ENCODE data around the gene ADGRD1.

ADGRD1 gene

DNA sequence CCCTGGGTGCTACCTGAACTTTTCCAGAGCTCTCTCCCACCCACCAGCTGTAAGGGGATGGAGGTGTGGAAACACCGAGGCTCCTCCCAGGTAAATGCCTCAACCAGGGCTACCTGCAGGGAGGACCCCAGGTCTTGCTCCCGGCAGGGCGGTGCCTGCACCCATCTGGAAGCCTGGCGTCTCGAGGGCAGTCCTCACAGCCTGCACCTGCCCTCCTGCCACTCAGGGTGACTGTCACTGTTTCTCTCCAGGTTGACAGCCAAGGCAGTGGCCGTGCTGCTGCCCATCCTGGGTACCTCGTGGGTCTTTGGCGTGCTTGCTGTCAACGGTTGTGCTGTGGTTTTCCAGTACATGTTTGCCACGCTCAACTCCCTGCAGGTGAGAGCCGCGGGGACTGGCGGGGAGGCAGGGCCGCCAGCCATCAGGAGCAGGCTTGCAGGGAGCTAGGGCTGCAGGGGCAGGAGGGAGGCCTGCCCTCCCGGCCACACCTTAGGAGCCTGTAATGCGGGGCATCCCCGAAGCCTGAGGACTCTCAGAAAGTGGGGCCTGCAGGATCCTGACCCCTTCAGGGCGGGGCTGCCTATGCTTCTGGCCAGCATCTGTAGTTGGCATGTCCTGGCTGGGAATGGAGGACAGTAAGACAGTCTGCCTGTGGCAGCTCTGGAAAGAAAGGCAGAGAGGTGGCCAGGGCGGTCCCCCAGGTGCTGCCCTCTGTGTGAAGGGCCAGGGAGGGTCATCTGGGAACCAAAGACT lies 182.3 kb downstream of the ADGRD1 start:
- in situ Hi-C loops (cut with MboI; ENCODE audit: low pct_unique_long_range_greater_than_20kb, low sequenced_read_pairs, unreplicated experiment) = no loop called here
- TF ChIP-seq, protein P1, sequence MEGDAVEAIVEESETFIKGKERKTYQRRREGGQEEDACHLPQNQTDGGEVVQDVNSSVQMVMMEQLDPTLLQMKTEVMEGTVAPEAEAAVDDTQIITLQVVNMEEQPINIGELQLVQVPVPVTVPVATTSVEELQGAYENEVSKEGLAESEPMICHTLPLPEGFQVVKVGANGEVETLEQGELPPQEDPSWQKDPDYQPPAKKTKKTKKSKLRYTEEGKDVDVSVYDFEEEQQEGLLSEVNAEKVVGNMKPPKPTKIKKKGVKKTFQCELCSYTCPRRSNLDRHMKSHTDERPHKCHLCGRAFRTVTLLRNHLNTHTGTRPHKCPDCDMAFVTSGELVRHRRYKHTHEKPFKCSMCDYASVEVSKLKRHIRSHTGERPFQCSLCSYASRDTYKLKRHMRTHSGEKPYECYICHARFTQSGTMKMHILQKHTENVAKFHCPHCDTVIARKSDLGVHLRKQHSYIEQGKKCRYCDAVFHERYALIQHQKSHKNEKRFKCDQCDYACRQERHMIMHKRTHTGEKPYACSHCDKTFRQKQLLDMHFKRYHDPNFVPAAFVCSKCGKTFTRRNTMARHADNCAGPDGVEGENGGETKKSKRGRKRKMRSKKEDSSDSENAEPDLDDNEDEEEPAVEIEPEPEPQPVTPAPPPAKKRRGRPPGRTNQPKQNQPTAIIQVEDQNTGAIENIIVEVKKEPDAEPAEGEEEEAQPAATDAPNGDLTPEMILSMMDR (IDR thresholded peaks at IDR 0.05; ENCODE audit: extremely low read depth, insufficient read depth, missing control alignments) = no peak
- DNase-seq (ENCODE audit: low spot score) = no peak

DNA sequence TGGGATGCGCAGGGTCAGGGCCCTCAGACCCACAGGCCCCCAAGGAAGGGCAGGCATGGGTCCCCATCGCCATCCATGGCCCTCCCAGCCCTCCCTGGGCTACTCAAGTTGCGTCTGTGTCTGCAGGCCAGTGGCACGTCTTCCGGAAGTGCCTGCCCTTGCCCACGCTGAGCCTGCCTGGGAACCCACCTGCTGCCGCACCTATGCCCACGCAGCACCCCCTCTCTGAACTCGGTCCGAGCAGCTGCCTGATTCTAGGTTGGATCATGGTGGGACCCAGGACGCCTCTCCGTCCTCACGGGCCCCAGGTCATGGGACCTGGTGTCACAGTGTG lies 182.8 kb downstream of the ADGRD1 start:
- no peak for DNase-seq (ENCODE audit: low spot score)
- in situ Hi-C loops (cut with MboI; ENCODE audit: low pct_unique_long_range_greater_than_20kb, low sequenced_read_pairs, unreplicated experiment) = no loop called here
- TF ChIP-seq, protein P1 (IDR thresholded peaks at IDR 0.05; ENCODE audit: extremely low read depth, insufficient read depth, missing control alignments) = no peak

DNA sequence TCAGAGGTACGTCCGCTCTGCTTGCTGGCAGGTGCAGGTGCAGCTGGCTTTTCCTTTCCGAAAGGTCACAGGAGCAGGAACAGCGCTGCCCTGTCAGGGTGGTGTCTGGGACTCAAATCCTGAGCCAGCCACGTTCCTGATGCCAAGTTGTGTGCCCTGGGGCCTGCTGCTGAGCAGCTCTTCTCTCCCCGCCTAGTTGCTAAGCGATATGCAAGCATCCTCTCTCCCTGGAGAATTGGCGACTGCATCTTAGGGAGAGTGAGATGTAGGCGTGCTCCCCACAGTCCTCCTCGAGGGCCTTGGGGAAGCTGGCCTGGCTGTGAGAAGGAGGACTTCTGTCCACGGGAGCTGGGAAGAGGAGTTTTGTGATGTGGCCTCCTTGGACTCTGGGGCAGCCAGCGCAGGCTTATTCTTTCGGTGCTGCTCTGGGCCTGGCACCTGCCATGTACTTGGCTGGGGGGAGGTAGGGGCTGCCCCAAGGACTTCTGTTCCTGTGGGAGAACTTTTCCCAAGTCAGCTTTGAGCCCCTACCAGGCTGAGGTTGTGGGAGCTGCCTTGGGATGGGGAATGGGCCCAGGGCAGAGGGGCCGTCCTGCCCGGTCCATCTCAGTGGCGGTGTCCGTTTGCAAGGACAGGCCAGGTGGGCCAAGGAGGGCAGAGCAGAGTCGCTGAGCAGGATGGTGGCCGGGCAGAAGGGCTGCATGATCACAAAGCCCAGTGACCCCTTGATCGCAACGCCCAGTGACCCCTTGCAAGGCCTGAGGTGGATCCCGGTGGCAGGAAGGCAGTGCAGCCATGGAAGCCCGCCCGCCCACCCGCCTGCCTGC lies 183.5 kb downstream of the ADGRD1 start:
- DNase-seq (ENCODE audit: low spot score) = no peak
- in situ Hi-C loops (cut with MboI; ENCODE audit: low pct_unique_long_range_greater_than_20kb, low sequenced_read_pairs, unreplicated experiment) = no loop called here
- TF ChIP-seq, protein P1 (IDR thresholded peaks at IDR 0.05; ENCODE audit: extremely low read depth, insufficient read depth, missing control alignments) = no peak

DNA sequence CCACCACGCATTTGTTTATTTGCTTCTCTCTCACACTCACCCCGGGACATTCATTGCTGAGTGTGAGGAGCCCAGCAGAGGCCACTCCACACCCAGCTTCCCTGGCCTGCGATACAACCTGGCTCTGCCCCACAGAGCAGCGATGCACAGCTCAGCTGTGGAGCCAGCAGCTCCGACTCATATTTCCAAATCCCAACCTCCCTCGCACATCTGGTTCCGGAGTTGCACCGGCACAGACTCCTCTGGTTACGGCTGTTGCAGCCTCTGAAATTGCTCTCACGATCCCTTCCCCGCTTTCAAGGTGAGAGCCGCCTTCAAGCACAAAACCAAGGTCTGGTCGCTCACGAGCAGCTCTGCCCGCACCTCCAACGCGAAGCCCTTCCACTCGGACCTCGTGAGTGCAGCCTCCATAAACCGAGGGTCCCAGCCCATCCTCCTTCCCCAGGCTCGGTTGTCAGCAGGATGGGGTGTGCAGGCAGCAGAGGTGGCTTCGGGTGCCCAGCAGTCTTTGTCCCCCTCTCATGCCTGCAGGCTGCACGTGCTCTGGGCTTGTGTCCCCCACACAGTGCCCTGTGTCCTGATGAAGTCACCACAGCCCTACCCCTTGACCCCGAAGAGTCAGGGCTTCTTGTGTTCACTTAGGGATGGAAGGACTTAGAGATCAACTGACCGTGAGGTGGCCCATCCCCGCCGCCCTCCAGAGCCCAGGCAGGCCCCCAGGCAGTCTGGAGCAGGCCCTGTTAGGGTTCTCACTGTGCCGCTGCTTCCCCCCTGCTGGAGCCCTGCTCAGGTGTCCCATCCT lies 184.3 kb downstream of the ADGRD1 start:
- TF ChIP-seq, protein P1 (IDR thresholded peaks at IDR 0.05; ENCODE audit: extremely low read depth, insufficient read depth, missing control alignments) = no peak
- in situ Hi-C loops (cut with MboI; ENCODE audit: low pct_unique_long_range_greater_than_20kb, low sequenced_read_pairs, unreplicated experiment) = no loop called here

DNA sequence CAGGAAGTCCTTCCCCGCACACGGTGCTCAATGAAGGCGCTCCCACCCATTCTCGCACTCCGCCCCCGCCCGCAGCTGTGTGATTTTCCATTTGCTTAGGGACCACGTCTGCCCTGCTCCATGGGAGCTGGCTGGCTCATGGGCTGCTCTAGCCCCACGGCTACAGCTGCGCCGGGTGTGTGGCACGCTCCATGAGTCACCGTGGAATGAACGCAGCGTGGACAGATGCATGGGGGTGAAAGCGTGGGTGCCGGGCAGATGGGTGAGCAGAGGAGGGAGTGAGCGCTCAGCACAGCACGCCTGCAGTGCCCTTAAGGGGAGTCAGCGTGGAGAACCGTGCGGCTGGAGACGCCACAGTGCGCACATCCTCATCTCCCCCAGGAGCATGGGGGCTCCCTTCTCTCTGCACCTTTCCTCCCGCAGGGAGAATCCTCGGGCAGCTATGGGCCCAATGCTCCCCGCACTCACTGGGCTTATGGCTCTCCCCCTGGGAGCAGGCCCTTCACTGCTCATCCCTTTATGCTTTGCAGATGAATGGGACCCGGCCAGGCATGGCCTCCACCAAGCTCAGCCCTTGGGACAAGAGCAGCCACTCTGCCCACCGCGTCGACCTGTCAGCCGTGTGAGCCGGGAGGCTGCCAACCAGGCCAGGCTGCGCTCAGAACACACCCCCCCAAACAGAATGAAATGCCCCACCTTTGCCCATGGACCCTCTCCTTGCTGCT lies 185.1 kb downstream of the ADGRD1 start:
- DNase-seq (ENCODE audit: low spot score) = no peak
- TF ChIP-seq, protein P1 (IDR thresholded peaks at IDR 0.05; ENCODE audit: extremely low read depth, insufficient read depth, missing control alignments) = no peak
- in situ Hi-C loops (cut with MboI; ENCODE audit: low pct_unique_long_range_greater_than_20kb, low sequenced_read_pairs, unreplicated experiment) = no loop called here

More for the DNA sequence above, 184.3 kb downstream of the ADGRD1 start:
- no peak for DNase-seq (ENCODE audit: low spot score)

Measured in GM13977 (cell line).